H9 (cell line): Measurements from ENCODE around the gene GABRB2. TPM values are rescaled to one million over a fixed set of nuclear protein-coding genes. Genes with fewer than 3 reads are reported as not detected.

ENCODE experiments used
- DNase-seq: peaks from one replicate; pipeline ENCODE4 v3.0.0-alpha.2; 2017
- H2AFZ ChIP-seq: one replicate; pipeline ENCODE4 v1.6.1; 2013; ENCODE audit warnings: mild to moderate bottlenecking, low read length, control low read depth, moderate library complexity
- H2AK5ac ChIP-seq: 2 replicates; pipeline ENCODE4 v1.6.1; 2013; ENCODE audit warnings: low read length, control low read depth, mixed read lengths; ENCODE audit not compliant: insufficient read length
- H2BK120ac ChIP-seq: one replicate; pipeline ENCODE4 v1.6.1; 2013; ENCODE audit warnings: low read depth, mild to moderate bottlenecking, low read length, control low read depth, inconsistent platforms; ENCODE audit not compliant: poor library complexity, severe bottlenecking
- H2BK12ac ChIP-seq: 2 replicates; pipeline ENCODE4 v1.6.1; 2013; ENCODE audit warnings: low read length, control low read depth, mixed read lengths, low read depth; ENCODE audit not compliant: insufficient read length
- H2BK15ac ChIP-seq: 2 replicates; pipeline ENCODE4 v1.6.1; 2013; ENCODE audit warnings: low read depth, low read length, control low read depth
- H2BK20ac ChIP-seq: one replicate; pipeline ENCODE4 v1.6.1; 2013; ENCODE audit warnings: low read depth, mild to moderate bottlenecking, low read length, control low read depth, inconsistent platforms; ENCODE audit not compliant: poor library complexity, severe bottlenecking
- H2BK5ac ChIP-seq: 2 replicates; pipeline ENCODE4 v1.6.1; 2013; ENCODE audit warnings: low read length, control low read depth, mixed read lengths; ENCODE audit not compliant: insufficient read length
- H3K14ac ChIP-seq: 2 replicates; pipeline ENCODE4 v1.6.1; 2013; ENCODE audit warnings: low read length, control low read depth; ENCODE audit not compliant: insufficient read depth
- H3K18ac ChIP-seq: 2 replicates; pipeline ENCODE4 v1.6.1; 2013; ENCODE audit warnings: low read depth, mild to moderate bottlenecking, mixed read lengths, low read length, control low read depth; ENCODE audit not compliant: insufficient read length
- H3K23ac ChIP-seq: 2 replicates; pipeline ENCODE4 v1.6.1; 2013; ENCODE audit warnings: low read length, control low read depth, mixed read lengths, low read depth; ENCODE audit not compliant: insufficient read length
- H3K23me2 ChIP-seq: 2 replicates; pipeline ENCODE4 v1.6.1; 2013; ENCODE audit warnings: low read depth, mild to moderate bottlenecking, mixed read lengths, low read length, control low read depth; ENCODE audit not compliant: insufficient read length, poor library complexity, severe bottlenecking
- H3K27ac ChIP-seq: 2 replicates; pipeline ENCODE4 v1.5.1; 2013; ENCODE audit warnings: low read length, control low read depth, mixed read lengths, low read depth; ENCODE audit not compliant: insufficient read length
- H3K27me3 ChIP-seq: 2 replicates; pipeline ENCODE4 v1.6.1; 2013; ENCODE audit warnings: low read length, control low read depth, inconsistent platforms; ENCODE audit not compliant: insufficient read depth
- H3K4ac ChIP-seq: 2 replicates; pipeline ENCODE4 v1.6.1; 2013; ENCODE audit warnings: low read depth, mild to moderate bottlenecking, control low read depth, inconsistent platforms, low read length, moderate library complexity
- H3K4me1 ChIP-seq: 2 replicates; pipeline ENCODE4 v1.6.1; 2013; ENCODE audit warnings: low read length, control low read depth, inconsistent platforms; ENCODE audit not compliant: insufficient read depth
- H3K4me2 ChIP-seq: 2 replicates; pipeline ENCODE4 v1.6.1; 2013; ENCODE audit warnings: low read length, control low read depth, mixed read lengths; ENCODE audit not compliant: insufficient read length, insufficient read depth
- H3K56ac ChIP-seq: 2 replicates; pipeline ENCODE4 v1.6.1; 2013; ENCODE audit warnings: low read depth, mild to moderate bottlenecking, mixed read lengths, low read length, control low read depth; ENCODE audit not compliant: insufficient read length
- H3K79me1 ChIP-seq: 2 replicates; pipeline ENCODE4 v1.6.1; 2013; ENCODE audit warnings: low read depth, mild to moderate bottlenecking, moderate library complexity, low read length, control low read depth, inconsistent platforms; ENCODE audit not compliant: insufficient read depth, poor library complexity, severe bottlenecking
- H3K79me2 ChIP-seq: 2 replicates; pipeline ENCODE4 v1.6.1; 2013; ENCODE audit warnings: low read length, control low read depth, inconsistent platforms; ENCODE audit not compliant: insufficient read depth
- H3K9ac ChIP-seq: 2 replicates; pipeline ENCODE4 v1.6.1; 2013; ENCODE audit warnings: low read length, control low read depth, mixed read lengths; ENCODE audit not compliant: insufficient read length; ENCODE audit errors: extremely low read depth
- H3K9me3 ChIP-seq: one replicate; pipeline ENCODE4 v1.6.1; 2013; ENCODE audit warnings: low read depth, low read length, inconsistent platforms; ENCODE audit not compliant: control insufficient read depth
- H3T11ph ChIP-seq: one replicate; pipeline ENCODE4 v1.6.1; 2013; ENCODE audit warnings: mild to moderate bottlenecking, low read length, control low read depth, inconsistent platforms
- H4K20me1 ChIP-seq: one replicate; pipeline ENCODE4 v1.6.1; 2013; ENCODE audit not compliant: control insufficient read depth, insufficient read length, insufficient read depth
- H4K5ac ChIP-seq: 2 replicates; pipeline ENCODE4 v1.6.1; 2013; ENCODE audit warnings: low read depth, mild to moderate bottlenecking, mixed read lengths, low read length, control low read depth; ENCODE audit not compliant: insufficient read length
- H4K8ac ChIP-seq: replicated peaks from 2 replicates; pipeline ENCODE4 v1.6.1; 2013; ENCODE audit warnings: low read length, control low read depth, mixed read lengths, low read depth; ENCODE audit not compliant: insufficient read length
- H4K91ac ChIP-seq: 2 replicates; pipeline ENCODE4 v1.6.1; 2013; ENCODE audit warnings: low read depth, mild to moderate bottlenecking, moderate library complexity, mixed read lengths, low read length, control low read depth; ENCODE audit not compliant: insufficient read length
- H3K27ac Mint-ChIP-seq, 3 experiments: 2 replicates in 2 of 3; 3 replicates in 1 of 3; pipeline ENCODE4 v1.8.0; 2020 to 2021; ENCODE audit warnings: mixed read lengths in 3 of 3, mild to moderate bottlenecking in 1 of 3, moderate library complexity in 1 of 3
- H3K27me3 Mint-ChIP-seq: 2 replicates; pipeline ENCODE4 v1.8.0; 2021; ENCODE audit warnings: low read depth, mild to moderate bottlenecking, moderate library complexity, mixed read lengths
- H3K36me3 Mint-ChIP-seq, 3 experiments: 2 replicates in 2 of 3; 3 replicates in 1 of 3; pipeline ENCODE4 v1.8.0; 2020 to 2021; ENCODE audit warnings: low read depth in 3 of 3, mixed read lengths in 3 of 3; ENCODE audit not compliant: insufficient read depth in 1 of 3
- H3K4me1 Mint-ChIP-seq, 2 experiments: 2 replicates each; pipeline ENCODE4 v1.8.0; 2020; ENCODE audit warnings: mixed read lengths in 2 of 2
- H3K4me3 Mint-ChIP-seq, 2 experiments: 2 replicates in 1 of 2; 3 replicates in 1 of 2; pipeline ENCODE4 v1.8.0; 2020 to 2021; ENCODE audit warnings: mild to moderate bottlenecking in 2 of 2, mixed read lengths in 2 of 2, moderate library complexity in 1 of 2
- H3K9me3 Mint-ChIP-seq, 2 experiments: 2 replicates in 1 of 2; 3 replicates in 1 of 2; pipeline ENCODE4 v1.8.0; 2020; ENCODE audit warnings: mild to moderate bottlenecking in 2 of 2, mixed read lengths in 2 of 2, moderate library complexity in 1 of 2
- WGBS: extraction: QIAGEN DNeasy Blood & Tissue Kit; methylation state at CpG from one replicate; pipeline ENCODE4 v1.1.7; 2013; ENCODE audit warnings: missing lambda C conversion rate, low lambda C conversion rate, mixed read lengths; ENCODE audit not compliant: insufficient read length; ENCODE audit errors: extremely low coverage; 5-methylcytosine and 5-hydroxymethylcytosine counted together
- total RNA-seq: library from RNA; stranded (reverse); gene quantifications from 2 replicates; pipeline ENCODE4 v1.2.1, GENCODE V29; 2021
- TF ChIP-seq, protein P1 (sequence below): fragments of 200-600 bp; sonication (generic); conservative IDR thresholded peaks from 3 replicates; pipeline ENCODE4 v1.8.0; 2021; ENCODE audit warnings: antibody characterized with exemption, mild to moderate bottlenecking

The GABRB2 gene
- total RNA-seq, 1 experiment from 2014 or later: 0.20 TPM

DNA sequence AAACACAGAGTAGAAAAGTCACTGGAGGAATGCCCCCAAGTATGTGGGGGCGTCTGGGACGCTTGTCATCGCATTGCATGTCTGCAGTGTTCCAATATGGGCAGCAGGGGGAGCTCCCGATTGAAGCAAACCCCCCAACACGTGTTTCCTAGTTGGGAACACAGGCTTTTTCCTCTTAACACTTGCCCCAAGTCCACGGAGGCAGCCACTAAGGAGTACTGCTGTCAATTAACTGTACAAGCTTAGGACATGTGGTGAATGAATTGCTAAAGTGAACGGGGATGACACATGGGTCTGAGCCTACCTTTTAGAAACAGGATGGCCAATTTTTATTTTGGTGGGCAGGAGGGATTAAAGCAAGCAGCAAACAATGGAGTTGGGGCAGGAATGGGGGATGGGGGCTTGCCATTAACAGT is 2.2 kb downstream of the GABRB2 start:
- H2BK20ac ChIP-seq: no peak overlapping the region
- Mint-ChIP-seq H3K27ac (peak overlapping the region in 1 of 3 experiments; percentile 72; a peak in 2 of 7 replicates), H3K27me3 (peaks cover 83% of the 10 kb centered on the region), H3K4me1 (peaks cover 33 to 36% of the 10 kb centered on the region in 2 experiments), H3K9me3 (no peaks in the 10 kb centered on the region), H3K4me3 (peak overlapping the region in 1 of 2 experiments; percentile 60; a peak in 2 of 5 replicates), H3K36me3 (no peaks in the 10 kb centered on the region)
- H3K23me2 ChIP-seq: peaks cover 17% of the 10 kb centered on the region
- no peak overlapping the region for H3K9ac ChIP-seq
- H4K20me1 ChIP-seq: no peaks in the 10 kb centered on the region
- no peak overlapping the region for H3K23ac ChIP-seq
- no peak overlapping the region for H4K91ac ChIP-seq
- peak; percentile 69 for DNase-seq
- H2BK5ac ChIP-seq: no peak overlapping the region
- H2BK15ac ChIP-seq: no peak overlapping the region
- no peak overlapping the region for H3K14ac ChIP-seq
- no peak overlapping the region for H3K4ac ChIP-seq
- peaks cover 4% of the 10 kb centered on the region; the same call in 1 of the 2 replicates for H3K4me1 ChIP-seq
- H3K79me2 ChIP-seq: no peaks in the 10 kb centered on the region
- peak overlapping the region; percentile 1 for H3K4me2 ChIP-seq
- no peak overlapping the region for H4K8ac ChIP-seq
- H3K27ac ChIP-seq: no peak overlapping the region
- no peak overlapping the region for H3K18ac ChIP-seq
- no peak overlapping the region for H3T11ph ChIP-seq
- H2AFZ ChIP-seq: no peak overlapping the region
- no peak overlapping the region for H4K5ac ChIP-seq
- no CpG with 5 or more reads among the region's 7 CpGs for WGBS
- H3K56ac ChIP-seq: no peak overlapping the region
- H3K79me1 ChIP-seq: no peaks in the 10 kb centered on the region
- H3K9me3 ChIP-seq: no peaks in the 10 kb centered on the region
- no peak overlapping the region for H2BK120ac ChIP-seq
- no peak overlapping the region for H2BK12ac ChIP-seq
- H2AK5ac ChIP-seq: no peak overlapping the region
- TF ChIP-seq, protein P1, sequence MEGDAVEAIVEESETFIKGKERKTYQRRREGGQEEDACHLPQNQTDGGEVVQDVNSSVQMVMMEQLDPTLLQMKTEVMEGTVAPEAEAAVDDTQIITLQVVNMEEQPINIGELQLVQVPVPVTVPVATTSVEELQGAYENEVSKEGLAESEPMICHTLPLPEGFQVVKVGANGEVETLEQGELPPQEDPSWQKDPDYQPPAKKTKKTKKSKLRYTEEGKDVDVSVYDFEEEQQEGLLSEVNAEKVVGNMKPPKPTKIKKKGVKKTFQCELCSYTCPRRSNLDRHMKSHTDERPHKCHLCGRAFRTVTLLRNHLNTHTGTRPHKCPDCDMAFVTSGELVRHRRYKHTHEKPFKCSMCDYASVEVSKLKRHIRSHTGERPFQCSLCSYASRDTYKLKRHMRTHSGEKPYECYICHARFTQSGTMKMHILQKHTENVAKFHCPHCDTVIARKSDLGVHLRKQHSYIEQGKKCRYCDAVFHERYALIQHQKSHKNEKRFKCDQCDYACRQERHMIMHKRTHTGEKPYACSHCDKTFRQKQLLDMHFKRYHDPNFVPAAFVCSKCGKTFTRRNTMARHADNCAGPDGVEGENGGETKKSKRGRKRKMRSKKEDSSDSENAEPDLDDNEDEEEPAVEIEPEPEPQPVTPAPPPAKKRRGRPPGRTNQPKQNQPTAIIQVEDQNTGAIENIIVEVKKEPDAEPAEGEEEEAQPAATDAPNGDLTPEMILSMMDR: peak; percentile 92
- H3K27me3 ChIP-seq: peaks cover 33% of the 10 kb centered on the region
